ENCODE data around the gene GNS.

DNA sequence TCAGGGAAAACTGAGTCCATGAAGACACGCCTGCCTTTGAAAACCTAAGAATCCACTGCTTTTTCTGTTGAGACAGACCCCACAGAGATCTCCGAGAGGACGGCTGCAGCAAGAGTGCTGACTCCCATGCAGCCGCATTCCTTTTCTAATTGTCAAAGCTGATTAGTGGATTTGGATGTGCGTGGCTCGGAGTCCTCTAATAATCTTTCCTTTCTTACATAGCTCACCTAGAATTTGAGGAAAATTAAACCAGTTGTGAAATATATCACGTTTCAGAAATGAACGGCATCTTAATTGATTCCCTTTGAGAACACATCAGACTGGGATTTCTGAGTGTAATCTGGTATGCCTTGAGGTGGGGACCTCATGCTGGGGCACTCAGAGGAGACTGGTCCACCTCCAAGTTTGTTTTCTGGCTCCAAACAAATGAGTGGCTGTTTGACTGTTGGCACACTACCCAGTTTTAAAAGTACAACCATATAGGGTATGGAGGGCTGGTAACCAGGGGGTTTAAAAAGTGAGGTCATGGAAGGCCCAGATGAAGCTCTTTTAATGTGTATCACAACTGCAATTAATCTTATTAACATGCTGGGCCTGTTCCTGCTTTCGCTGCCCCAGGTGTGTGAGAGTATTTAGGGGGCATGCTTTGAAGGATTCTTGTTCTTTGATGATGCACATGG lies 85.6 kb downstream of the GNS start:
- TF ChIP-seq, protein P1, sequence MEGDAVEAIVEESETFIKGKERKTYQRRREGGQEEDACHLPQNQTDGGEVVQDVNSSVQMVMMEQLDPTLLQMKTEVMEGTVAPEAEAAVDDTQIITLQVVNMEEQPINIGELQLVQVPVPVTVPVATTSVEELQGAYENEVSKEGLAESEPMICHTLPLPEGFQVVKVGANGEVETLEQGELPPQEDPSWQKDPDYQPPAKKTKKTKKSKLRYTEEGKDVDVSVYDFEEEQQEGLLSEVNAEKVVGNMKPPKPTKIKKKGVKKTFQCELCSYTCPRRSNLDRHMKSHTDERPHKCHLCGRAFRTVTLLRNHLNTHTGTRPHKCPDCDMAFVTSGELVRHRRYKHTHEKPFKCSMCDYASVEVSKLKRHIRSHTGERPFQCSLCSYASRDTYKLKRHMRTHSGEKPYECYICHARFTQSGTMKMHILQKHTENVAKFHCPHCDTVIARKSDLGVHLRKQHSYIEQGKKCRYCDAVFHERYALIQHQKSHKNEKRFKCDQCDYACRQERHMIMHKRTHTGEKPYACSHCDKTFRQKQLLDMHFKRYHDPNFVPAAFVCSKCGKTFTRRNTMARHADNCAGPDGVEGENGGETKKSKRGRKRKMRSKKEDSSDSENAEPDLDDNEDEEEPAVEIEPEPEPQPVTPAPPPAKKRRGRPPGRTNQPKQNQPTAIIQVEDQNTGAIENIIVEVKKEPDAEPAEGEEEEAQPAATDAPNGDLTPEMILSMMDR (conservative IDR thresholded peaks at IDR 0.05; ENCODE audit: low read depth, low read length): no peak
- TF ChIP-seq POLR2A (IDR thresholded peaks at IDR 0.05; ENCODE audit: low read depth, low read length) (no peak), NFE2L2 (IDR thresholded peaks at IDR 0.05; ENCODE audit: low read depth, low read length) (no peak), MAZ (IDR thresholded peaks at IDR 0.05; ENCODE audit: borderline replicate concordance, low read depth, low read length) (no peak), RAD21 (IDR thresholded peaks at IDR 0.05; ENCODE audit: low read length) (no peak), CEBPB (IDR thresholded peaks at IDR 0.05; ENCODE audit: low read depth, low read length) (no peak), SMC3 (IDR thresholded peaks at IDR 0.05; ENCODE audit: low read depth, low read length) (no peak)

Measured in IMR-90 (cell line).